ENCODE measurements around the gene TNNT1.

Gene TNNT1

DNA sequence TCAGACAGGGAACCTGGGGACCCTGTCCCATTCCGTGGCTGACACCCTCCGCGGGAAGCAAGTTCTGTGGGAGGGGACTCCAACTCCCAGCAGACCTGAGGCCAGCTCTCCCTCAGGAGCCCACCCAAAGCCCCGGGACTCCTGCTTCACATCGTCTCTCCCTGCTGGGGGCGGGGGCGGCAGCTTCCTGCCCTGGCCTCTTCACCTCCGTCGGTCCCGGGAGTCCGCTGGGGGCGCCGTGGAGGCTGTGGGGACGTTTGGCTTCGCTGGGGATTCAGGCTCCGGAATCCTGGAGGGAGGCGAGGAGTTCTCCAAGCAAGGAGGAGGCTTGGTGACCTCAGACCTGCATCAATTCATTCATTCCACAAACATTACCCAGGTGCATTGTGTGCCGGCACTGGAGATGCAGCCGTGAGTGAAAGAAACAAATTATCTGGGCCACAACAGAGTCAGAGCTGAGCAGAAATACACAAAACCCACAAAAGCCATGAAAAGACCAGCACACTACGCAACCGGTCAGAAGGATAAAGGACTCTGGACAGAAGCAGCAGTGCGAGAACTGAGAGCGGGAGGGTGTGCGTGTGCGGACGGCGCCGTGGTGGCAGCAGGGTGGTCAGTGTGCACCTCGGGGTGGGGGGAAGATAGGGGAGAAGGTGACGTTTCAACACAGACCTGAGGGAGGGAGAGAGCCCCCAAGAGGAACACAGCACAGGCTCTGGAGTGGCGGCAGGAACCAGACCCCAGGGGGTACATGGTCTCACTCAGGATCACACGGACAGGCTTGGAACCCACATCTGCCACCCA is 54.3 kb downstream of the TNNT1 start (continued):
- TF ChIP-seq, protein P1, sequence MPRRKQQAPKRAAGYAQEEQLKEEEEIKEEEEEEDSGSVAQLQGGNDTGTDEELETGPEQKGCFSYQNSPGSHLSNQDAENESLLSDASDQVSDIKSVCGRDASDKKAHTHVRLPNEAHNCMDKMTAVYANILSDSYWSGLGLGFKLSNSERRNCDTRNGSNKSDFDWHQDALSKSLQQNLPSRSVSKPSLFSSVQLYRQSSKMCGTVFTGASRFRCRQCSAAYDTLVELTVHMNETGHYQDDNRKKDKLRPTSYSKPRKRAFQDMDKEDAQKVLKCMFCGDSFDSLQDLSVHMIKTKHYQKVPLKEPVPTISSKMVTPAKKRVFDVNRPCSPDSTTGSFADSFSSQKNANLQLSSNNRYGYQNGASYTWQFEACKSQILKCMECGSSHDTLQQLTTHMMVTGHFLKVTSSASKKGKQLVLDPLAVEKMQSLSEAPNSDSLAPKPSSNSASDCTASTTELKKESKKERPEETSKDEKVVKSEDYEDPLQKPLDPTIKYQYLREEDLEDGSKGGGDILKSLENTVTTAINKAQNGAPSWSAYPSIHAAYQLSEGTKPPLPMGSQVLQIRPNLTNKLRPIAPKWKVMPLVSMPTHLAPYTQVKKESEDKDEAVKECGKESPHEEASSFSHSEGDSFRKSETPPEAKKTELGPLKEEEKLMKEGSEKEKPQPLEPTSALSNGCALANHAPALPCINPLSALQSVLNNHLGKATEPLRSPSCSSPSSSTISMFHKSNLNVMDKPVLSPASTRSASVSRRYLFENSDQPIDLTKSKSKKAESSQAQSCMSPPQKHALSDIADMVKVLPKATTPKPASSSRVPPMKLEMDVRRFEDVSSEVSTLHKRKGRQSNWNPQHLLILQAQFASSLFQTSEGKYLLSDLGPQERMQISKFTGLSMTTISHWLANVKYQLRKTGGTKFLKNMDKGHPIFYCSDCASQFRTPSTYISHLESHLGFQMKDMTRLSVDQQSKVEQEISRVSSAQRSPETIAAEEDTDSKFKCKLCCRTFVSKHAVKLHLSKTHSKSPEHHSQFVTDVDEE (CRISPR knock-in tag; IDR thresholded peaks at IDR 0.05), result no peak
- TF ChIP-seq ZNF70 (CRISPR knock-in tag; IDR thresholded peaks at IDR 0.05), result no peak

- ATAC-seq, result no peak
- TF ChIP-seq ZNF70 (CRISPR knock-in tag; IDR thresholded peaks at IDR 0.05), result no peak
- TF ChIP-seq ISL1 (CRISPR knock-in tag; IDR thresholded peaks at IDR 0.05), result no peak
- TF ChIP-seq SNAI2 (CRISPR knock-in tag; IDR thresholded peaks at IDR 0.05), result no peak
- TF ChIP-seq, protein P1 (CRISPR knock-in tag; IDR thresholded peaks at IDR 0.05), result no peak
- no peak for TF ChIP-seq ESRRG (CRISPR knock-in tag; IDR thresholded peaks at IDR 0.05)
- no peak for TF ChIP-seq ARNTL (CRISPR knock-in tag; IDR thresholded peaks at IDR 0.05; ENCODE audit: borderline replicate concordance, low read depth)
- TF ChIP-seq OSR1 (CRISPR knock-in tag; IDR thresholded peaks at IDR 0.05), result no peak
- TF ChIP-seq, protein P2, sequence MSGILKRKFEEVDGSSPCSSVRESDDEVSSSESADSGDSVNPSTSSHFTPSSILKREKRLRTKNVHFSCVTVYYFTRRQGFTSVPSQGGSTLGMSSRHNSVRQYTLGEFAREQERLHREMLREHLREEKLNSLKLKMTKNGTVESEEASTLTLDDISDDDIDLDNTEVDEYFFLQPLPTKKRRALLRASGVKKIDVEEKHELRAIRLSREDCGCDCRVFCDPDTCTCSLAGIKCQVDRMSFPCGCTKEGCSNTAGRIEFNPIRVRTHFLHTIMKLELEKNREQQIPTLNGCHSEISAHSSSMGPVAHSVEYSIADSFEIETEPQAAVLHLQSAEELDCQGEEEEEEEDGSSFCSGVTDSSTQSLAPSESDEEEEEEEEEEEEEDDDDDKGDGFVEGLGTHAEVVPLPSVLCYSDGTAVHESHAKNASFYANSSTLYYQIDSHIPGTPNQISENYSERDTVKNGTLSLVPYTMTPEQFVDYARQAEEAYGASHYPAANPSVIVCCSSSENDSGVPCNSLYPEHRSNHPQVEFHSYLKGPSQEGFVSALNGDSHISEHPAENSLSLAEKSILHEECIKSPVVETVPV (CRISPR knock-in tag; IDR thresholded peaks at IDR 0.05), result no peak
- TF ChIP-seq, protein P3, sequence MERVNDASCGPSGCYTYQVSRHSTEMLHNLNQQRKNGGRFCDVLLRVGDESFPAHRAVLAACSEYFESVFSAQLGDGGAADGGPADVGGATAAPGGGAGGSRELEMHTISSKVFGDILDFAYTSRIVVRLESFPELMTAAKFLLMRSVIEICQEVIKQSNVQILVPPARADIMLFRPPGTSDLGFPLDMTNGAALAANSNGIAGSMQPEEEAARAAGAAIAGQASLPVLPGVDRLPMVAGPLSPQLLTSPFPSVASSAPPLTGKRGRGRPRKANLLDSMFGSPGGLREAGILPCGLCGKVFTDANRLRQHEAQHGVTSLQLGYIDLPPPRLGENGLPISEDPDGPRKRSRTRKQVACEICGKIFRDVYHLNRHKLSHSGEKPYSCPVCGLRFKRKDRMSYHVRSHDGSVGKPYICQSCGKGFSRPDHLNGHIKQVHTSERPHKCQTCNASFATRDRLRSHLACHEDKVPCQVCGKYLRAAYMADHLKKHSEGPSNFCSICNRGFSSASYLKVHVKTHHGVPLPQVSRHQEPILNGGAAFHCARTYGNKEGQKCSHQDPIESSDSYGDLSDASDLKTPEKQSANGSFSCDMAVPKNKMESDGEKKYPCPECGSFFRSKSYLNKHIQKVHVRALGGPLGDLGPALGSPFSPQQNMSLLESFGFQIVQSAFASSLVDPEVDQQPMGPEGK (CRISPR knock-in tag; IDR thresholded peaks at IDR 0.05; ENCODE audit: borderline replicate concordance), result no peak
- no peak for TF ChIP-seq ZC3H10 (CRISPR knock-in tag; IDR thresholded peaks at IDR 0.05)
- no peak for TF ChIP-seq ZFP30 (CRISPR knock-in tag; IDR thresholded peaks at IDR 0.05)
- no peak for TF ChIP-seq TOX (CRISPR knock-in tag; IDR thresholded peaks at IDR 0.05; ENCODE audit: borderline replicate concordance)
- no peak for TF ChIP-seq ZFP3 (CRISPR knock-in tag; IDR thresholded peaks at IDR 0.05)
- TF ChIP-seq ZNF565 (CRISPR knock-in tag; conservative IDR thresholded peaks at IDR 0.05; ENCODE audit: low read depth), result no peak
- no peak for TF ChIP-seq PPARA (CRISPR knock-in tag; IDR thresholded peaks at IDR 0.05; ENCODE audit: borderline replicate concordance)
- TF ChIP-seq CSDC2 (CRISPR knock-in tag; IDR thresholded peaks at IDR 0.05), result no peak
- no peak for TF ChIP-seq ZNF8 (CRISPR knock-in tag; IDR thresholded peaks at IDR 0.05)
- TF ChIP-seq, protein P4, sequence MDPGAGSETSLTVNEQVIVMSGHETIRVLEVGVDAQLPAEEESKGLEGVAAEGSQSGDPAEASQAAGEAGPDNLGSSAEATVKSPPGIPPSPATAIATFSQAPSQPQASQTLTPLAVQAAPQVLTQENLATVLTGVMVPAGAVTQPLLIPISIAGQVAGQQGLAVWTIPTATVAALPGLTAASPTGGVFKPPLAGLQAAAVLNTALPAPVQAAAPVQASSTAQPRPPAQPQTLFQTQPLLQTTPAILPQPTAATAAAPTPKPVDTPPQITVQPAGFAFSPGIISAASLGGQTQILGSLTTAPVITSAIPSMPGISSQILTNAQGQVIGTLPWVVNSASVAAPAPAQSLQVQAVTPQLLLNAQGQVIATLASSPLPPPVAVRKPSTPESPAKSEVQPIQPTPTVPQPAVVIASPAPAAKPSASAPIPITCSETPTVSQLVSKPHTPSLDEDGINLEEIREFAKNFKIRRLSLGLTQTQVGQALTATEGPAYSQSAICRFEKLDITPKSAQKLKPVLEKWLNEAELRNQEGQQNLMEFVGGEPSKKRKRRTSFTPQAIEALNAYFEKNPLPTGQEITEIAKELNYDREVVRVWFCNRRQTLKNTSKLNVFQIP (CRISPR knock-in tag; IDR thresholded peaks at IDR 0.05; ENCODE audit: borderline replicate concordance, low read depth), result no peak
- TF ChIP-seq, protein P5, sequence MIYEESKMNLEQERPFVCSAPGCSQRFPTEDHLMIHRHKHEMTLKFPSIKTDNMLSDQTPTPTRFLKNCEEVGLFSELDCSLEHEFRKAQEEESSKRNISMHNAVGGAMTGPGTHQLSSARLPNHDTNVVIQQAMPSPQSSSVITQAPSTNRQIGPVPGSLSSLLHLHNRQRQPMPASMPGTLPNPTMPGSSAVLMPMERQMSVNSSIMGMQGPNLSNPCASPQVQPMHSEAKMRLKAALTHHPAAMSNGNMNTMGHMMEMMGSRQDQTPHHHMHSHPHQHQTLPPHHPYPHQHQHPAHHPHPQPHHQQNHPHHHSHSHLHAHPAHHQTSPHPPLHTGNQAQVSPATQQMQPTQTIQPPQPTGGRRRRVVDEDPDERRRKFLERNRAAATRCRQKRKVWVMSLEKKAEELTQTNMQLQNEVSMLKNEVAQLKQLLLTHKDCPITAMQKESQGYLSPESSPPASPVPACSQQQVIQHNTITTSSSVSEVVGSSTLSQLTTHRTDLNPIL (CRISPR knock-in tag; IDR thresholded peaks at IDR 0.05; ENCODE audit: low read depth), result no peak
These were observed 56.3 kb downstream of the TNNT1 start for GRCh38 chr19:55092423-55093318.

Data from SK-N-SH treated with all-trans-retinoic acid at 6 μM for 48 hours (cell line).